SIG-M5 (cell line): ENCODE results near the gene PAPPA.

Source experiments
- DNase-seq: peaks from one replicate; lab custom pipeline; 2025; lab: John Stamatoyannopoulos, UW

PAPPA gene

GRCh38 chr9:116232424-116233159, 79.0 kb downstream of the PAPPA start:
- DNase-seq, result no peak

- DNase-seq, result no peak
Measured at GRCh38 chr9:116233160-116233530, 79.6 kb downstream of the PAPPA start.

DNA sequence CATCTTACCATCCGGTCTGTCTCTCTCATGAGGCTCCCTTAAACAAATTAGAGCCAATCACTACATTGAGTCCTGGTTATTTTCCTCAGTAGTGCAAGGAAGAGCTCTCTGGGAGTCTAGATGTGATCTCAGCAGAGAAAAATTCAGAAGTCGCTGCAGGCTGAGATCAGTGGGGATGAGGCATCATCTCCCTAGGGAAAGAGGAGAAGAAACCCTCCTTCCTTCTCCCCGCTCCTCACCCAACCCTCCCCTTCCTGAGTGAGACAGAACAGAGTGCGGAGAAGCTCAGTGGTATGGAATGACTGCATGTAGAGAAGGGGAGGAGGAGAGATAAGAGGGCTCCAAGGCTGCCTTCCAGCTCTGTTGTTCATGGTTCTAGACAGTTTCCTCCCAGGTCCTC, 80.5 kb downstream of the PAPPA start:
- DNase-seq, result no peak

GRCh38 chr9:116236979-116237378, 83.4 kb downstream of the PAPPA start:
- no peak for DNase-seq

DNA sequence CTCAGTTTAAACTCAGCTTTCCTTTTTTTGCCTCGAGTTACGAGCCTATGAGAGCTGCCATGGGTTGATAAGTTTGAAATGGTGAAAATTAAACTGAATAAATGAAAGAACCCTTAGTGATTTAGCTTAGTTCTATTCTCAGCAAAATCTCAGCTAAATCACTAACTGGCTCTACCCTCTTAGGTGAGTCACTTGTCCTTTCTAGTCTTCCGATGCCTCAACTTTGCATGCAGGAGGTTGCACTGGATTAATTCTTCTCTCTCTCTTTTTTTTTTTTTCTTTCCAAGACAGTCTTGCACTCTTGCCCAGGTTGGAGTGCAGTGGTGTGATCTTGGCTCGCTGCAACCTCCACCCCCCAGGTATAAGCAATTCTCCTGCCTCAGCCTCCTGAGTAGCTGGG, 83.9 kb downstream of the PAPPA start:
- DNase-seq, result no peak

GRCh38 chr9:116238225-116238624, 84.6 kb downstream of the PAPPA start:
- DNase-seq, result no peak

GRCh38 chr9:116238776-116239340, 85.3 kb downstream of the PAPPA start:
- no peak for DNase-seq

DNA sequence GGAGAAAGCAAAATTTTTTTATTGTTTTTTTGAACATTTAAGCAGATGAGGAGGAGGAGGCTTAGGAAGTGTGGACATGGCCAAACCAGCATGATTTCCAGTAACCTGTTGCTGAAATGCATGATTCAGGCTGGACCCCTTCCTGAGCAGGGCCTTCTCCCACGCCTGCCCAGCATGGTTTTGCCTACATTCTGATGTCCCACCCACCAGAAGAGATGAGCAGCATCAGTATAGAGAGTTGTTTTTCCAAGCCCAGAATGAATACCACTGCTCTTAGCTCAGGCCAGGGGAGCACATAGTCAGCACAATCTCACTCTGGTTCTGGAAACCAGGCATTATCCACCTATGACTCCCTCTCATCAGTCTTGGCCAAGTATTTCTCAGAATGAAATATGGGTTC, 90.1 kb downstream of the PAPPA start:
- DNase-seq, result no peak

DNA sequence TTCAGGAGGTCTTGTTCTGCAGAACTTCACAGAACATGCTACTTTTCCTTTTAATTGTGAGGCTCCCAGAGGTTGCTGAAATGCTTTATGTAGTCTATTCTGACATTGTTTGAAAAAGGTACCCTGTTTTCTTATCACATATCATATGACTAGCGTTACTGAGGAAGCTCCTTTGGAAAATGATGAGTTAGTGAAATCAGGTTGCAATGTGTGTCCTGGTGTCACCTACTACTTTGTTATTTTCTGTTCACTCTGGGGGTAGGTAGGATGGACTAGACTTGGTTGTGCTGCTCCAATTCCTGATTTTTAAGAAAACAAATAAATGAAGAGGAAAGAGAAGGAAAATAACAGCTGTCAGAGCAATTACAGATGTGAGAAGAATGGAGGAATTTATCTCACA, 93.7 kb downstream of the PAPPA start:
- DNase-seq, result no peak

DNA sequence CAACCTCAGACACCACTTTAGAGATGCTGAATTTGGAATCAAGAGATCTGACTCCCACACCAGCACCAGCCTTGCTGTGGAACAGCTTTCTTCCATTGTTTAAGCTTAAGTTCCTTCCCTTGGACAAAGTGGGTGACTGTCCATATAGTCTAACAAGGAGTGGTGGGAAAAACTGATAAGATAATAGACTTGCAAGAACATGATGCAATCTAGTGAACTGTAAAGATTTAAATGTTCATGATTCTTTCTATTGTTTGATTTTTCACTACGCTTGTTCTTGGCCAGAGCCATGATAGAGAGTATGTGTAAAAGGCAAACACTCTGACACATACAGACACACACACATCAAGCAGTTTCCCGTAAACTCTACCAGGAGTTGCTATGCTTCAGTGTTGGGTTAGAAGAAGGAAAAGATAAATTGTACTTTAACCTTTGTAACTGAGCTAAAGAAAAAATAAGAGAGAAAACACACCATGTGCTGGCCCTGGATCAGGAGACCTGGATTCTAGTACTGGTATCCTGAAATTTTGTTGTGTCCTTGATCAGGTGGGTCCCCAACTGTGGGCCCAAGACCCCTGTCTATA, 94.3 kb downstream of the PAPPA start:
- DNase-seq, result no peak

- no peak for DNase-seq
Measured at GRCh38 chr9:116250891-116251290, 97.3 kb downstream of the PAPPA start.

GRCh38 chr9:116251366-116251765, 97.8 kb downstream of the PAPPA start:
- no peak for DNase-seq

DNA sequence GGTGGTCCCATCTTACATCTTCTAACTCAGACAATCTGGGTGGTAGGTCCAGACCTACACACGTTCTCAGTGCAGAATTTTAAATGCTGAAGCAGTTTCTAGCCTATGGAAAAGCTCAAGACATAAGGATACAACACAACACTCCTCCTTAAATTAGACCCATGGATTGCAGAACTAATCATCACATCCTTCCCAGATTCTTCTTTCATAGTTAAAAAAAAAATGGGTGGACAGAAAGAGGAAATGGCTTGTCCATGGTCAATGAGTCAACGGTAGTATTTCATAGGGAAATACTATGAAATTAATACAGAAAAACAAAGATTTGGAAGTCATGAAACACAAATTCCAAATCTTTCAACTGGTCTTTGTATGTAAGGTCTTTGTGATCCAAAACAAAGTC, 106.9 kb downstream of the PAPPA start:
- DNase-seq, result no peak

GRCh38 chr9:116262448-116262847, 108.9 kb downstream of the PAPPA start:
- no peak for DNase-seq

- no peak for DNase-seq
Measured at GRCh38 chr9:116264361-116264760, 110.8 kb downstream of the PAPPA start.

GRCh38 chr9:116267021-116267420, 113.4 kb downstream of the PAPPA start:
- no peak for DNase-seq

- no peak for DNase-seq
Measured at GRCh38 chr9:116269250-116269649, 115.7 kb downstream of the PAPPA start.

GRCh38 chr9:116270546-116270945, 117.0 kb downstream of the PAPPA start:
- no peak for DNase-seq

DNA sequence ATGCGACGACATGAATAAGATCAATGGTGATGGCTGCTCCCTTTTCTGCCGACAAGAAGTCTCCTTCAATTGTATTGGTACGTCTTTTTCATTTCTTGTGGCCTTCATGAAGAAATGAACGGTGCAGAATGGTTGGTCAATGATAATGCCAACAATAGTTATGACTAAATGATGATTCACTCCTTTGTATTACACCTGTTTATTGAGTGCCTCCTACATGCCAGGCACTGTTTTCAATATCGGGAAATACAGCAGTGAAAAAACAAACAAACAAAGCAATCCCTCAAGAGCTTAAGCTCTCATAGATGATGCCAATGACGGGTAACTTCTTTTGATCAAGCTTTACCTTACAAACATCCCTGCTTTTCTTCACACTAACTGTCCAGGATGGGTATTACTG, 117.7 kb downstream of the PAPPA start:
- DNase-seq, result no peak

- no peak for DNase-seq
Measured at GRCh38 chr9:116271991-116272390, 118.4 kb downstream of the PAPPA start.

DNA sequence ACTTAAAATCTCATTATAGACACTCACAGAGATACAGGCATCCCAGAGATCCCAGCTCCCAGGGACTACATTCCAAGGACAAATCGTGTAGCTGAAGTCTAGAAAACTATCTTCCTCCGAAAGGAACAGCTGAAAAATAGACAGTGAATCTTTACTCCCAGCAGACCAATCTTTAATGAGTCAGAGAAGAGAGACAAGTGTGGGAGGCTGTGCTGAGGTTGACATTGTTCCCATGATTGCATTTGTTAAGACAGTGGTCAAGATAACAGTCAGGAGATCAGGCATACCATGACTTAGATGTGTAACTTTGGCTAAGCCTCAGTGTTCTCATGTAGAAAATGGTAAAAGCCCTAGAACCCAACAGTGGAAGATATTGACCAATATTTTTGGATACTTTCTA, 120.7 kb downstream of the PAPPA start:
- no peak for DNase-seq

- no peak for DNase-seq
Measured at GRCh38 chr9:116275418-116276195, 122.0 kb downstream of the PAPPA start.

DNA sequence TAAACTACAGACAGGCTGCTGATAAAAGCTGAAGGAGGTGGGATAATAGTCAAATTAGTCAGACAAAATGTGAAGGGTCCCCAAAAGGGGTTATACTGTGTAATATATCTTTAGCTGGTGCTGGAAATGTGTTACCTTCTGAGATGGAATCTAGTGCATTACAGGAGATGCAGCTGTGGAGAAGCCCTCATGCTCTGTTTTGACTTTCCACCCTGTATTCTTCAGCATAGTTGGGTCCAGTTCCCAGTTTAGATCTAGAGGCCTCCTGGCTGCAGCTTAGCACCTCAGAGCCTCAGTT, 122.6 kb downstream of the PAPPA start:
- no peak for DNase-seq
